ENCODE results near the gene DEPDC7. TPM values are rescaled to one million over a fixed set of nuclear protein-coding genes. Genes with fewer than 3 reads are reported as not detected.

Gene DEPDC7
- total and polyA plus RNA-seq, 11 donors: 0.12 to 1.0 (median 0.32) TPM; not detected in 3

GRCh38 chr11:33052231-33052630 is 36.6 kb downstream of the DEPDC7 start:
- TF ChIP-seq POLR2A (IDR thresholded peaks at IDR 0.05): no peak
- TF ChIP-seq CTCF (IDR thresholded peaks at IDR 0.05): no peak
- Histone ChIP-seq H3K27me3 (no peaks in the 10 kb centered on the region), H3K36me3 (peaks cover 0 to 56% (median 21%) of the 10 kb centered on the region in 9 donors), H3K9me3 (no peaks in the 10 kb centered on the region), H3K27ac (peak overlapping the region in 2 of 12 donors; percentile 17 to 81), H3K4me1 (peaks cover 0 to 15% (median 0%) of the 10 kb centered on the region in 12 donors), H3K4me3 (no peak overlapping the region)
- intact Hi-C loops (cut with DNase I): no loop called here
- DNase-seq (no peak), ATAC-seq (no peak)
- 76 to 84% (median 80%) methylated on average over 2 of the region's 2 CpGs for WGBS, 4 donors

- intact Hi-C loops (cut with DNase I): loop anchor here in 1 of 10 donors (5.0 kb wide), 1 partner anchor 88 kb away; no protein-coding TSS in a partner anchor
- Histone ChIP-seq H3K27ac (no peak overlapping the region), H3K4me1 (no peaks in the 10 kb centered on the region), H3K36me3 (peaks cover 0 to 70% (median 53%) of the 10 kb centered on the region in 9 donors), H3K4me3 (no peak overlapping the region), H3K27me3 (no peaks in the 10 kb centered on the region), H3K9me3 (no peaks in the 10 kb centered on the region)
- ATAC-seq: no peak
- no peak for DNase-seq
- TF ChIP-seq POLR2A (IDR thresholded peaks at IDR 0.05) (no peak), CTCF (IDR thresholded peaks at IDR 0.05) (no peak)
Observed at GRCh38 chr11:33055375-33055774, 39.7 kb downstream of the DEPDC7 start.

GRCh38 chr11:33057284-33057683 is 41.6 kb downstream of the DEPDC7 start:
- Histone ChIP-seq H3K9me3 (no peaks in the 10 kb centered on the region), H3K27me3 (no peaks in the 10 kb centered on the region), H3K27ac (no peak overlapping the region), H3K36me3 (peaks cover 0 to 85% (median 68%) of the 10 kb centered on the region in 9 donors), H3K4me3 (no peak overlapping the region), H3K4me1 (no peaks in the 10 kb centered on the region)
- intact Hi-C loops (cut with DNase I): loop anchor here in 1 of 10 donors (5.0 kb wide), 1 partner anchor 90 kb away; no protein-coding TSS in a partner anchor
- ATAC-seq (no peak), DNase-seq (no peak)
- WGBS, 4 donors: 93 to 99% (median 96%) methylated on average over 1 of the region's 1 CpG
- TF ChIP-seq CTCF (IDR thresholded peaks at IDR 0.05): no peak
- TF ChIP-seq POLR2A (IDR thresholded peaks at IDR 0.05): no peak

GRCh38 chr11:33059331-33060007 is 43.8 kb downstream of the DEPDC7 start:
- H3K36me3 ChIP-seq: peaks cover 0 to 85% (median 74%) of the 10 kb centered on the region in 9 donors

More at GRCh38 chr11:33059331-33060007, 43.8 kb downstream of the DEPDC7 start:
- intact Hi-C loops (cut with DNase I): loop anchor here in 5 of 10 donors (5.0 to 10.0 kb wide), 5 partner anchors 92 to 255 kb away; no protein-coding TSS in a partner anchor
- ATAC-seq (no peak), DNase-seq (no peak)
- H3K27ac ChIP-seq: peak overlapping the region in 1 of 12 donors; percentile 1
- H3K4me1 ChIP-seq: peaks cover 0 to 19% (median 2%) of the 10 kb centered on the region in 12 donors
- no peaks in the 10 kb centered on the region for H3K9me3 ChIP-seq
- WGBS, 4 donors: 93 to 95% (median 94%) methylated on average over 5 of the region's 5 CpGs
- H3K4me3 ChIP-seq: no peak overlapping the region
- TF ChIP-seq POLR2A (IDR thresholded peaks at IDR 0.05) (no peak), CTCF (IDR thresholded peaks at IDR 0.05) (no peak)
- no peaks in the 10 kb centered on the region for H3K27me3 ChIP-seq
